Activated effector memory CD4-positive, alpha-beta T cell treated with Interleukin-2 at 50 U/mL for 16 hours (primary cell): ENCODE results near the gene C1GALT1.

Experiments
- DNase-seq: peaks from one replicate; pipeline ENCODE4 v3.0.0-alpha.2; 2020

The C1GALT1 gene

GRCh38 chr7:7202375-7202720 lies 20.0 kb downstream of the C1GALT1 start:
- DNase-seq: no peak

GRCh38 chr7:7203813-7204575 lies 21.6 kb downstream of the C1GALT1 start:
- DNase-seq: no peak

GRCh38 chr7:7207876-7208275 lies 25.5 kb downstream of the C1GALT1 start:
- no peak for DNase-seq

- no peak for DNase-seq
Observed at GRCh38 chr7:7208520-7208919, 26.2 kb downstream of the C1GALT1 start.

- no peak for DNase-seq
Observed at GRCh38 chr7:7209412-7210050, 27.2 kb downstream of the C1GALT1 start.

- no peak for DNase-seq
Observed at GRCh38 chr7:7210475-7211237, 28.3 kb downstream of the C1GALT1 start.

- no peak for DNase-seq
Observed at GRCh38 chr7:7212612-7213011, 30.3 kb downstream of the C1GALT1 start.

- DNase-seq: no peak
Observed at GRCh38 chr7:7214398-7215347, 32.3 kb downstream of the C1GALT1 start.

GRCh38 chr7:7216279-7216678 lies 33.9 kb downstream of the C1GALT1 start:
- DNase-seq: no peak

- no peak for DNase-seq
Observed at GRCh38 chr7:7219216-7219615, 36.9 kb downstream of the C1GALT1 start.

- DNase-seq: no peak
Observed at GRCh38 chr7:7220821-7221220, 38.5 kb downstream of the C1GALT1 start.

- no peak for DNase-seq
Observed at GRCh38 chr7:7221599-7222038, 39.3 kb downstream of the C1GALT1 start.

GRCh38 chr7:7223250-7223649 lies 40.9 kb downstream of the C1GALT1 start:
- DNase-seq: no peak

- DNase-seq: no peak
Observed at GRCh38 chr7:7226407-7226806, 44.1 kb downstream of the C1GALT1 start.

GRCh38 chr7:7228472-7228871 lies 46.1 kb downstream of the C1GALT1 start:
- no peak for DNase-seq

- no peak for DNase-seq
Observed at GRCh38 chr7:7228967-7229366, 46.6 kb downstream of the C1GALT1 start.

- DNase-seq: no peak
Observed at GRCh38 chr7:7231000-7231399, 48.7 kb downstream of the C1GALT1 start.

- DNase-seq: no peak
Observed at GRCh38 chr7:7231865-7232264, 49.5 kb downstream of the C1GALT1 start.

GRCh38 chr7:7235347-7235746 lies 53.0 kb downstream of the C1GALT1 start:
- DNase-seq: no peak

GRCh38 chr7:7236041-7236440 lies 53.7 kb downstream of the C1GALT1 start:
- no peak for DNase-seq

- no peak for DNase-seq
Observed at GRCh38 chr7:7237201-7237977, 55.0 kb downstream of the C1GALT1 start.

GRCh38 chr7:7237978-7238267 lies 55.6 kb downstream of the C1GALT1 start:
- no peak for DNase-seq
